Keratinocyte (primary cell): ENCODE measurements around the gene HDAC5. TPM values are rescaled to one million over a fixed set of nuclear protein-coding genes. Genes with fewer than 3 reads are reported as not detected.

Experiments
- DNase-seq: peaks from one replicate; pipeline ENCODE4 v3.0.0-alpha.2; 2011; ENCODE audit warnings: low read depth, missing footprints, low spot score
- FAIRE-seq: peaks from 2 replicates; lab custom pipeline; 2011; peaks lifted over from hg19 to GRCh38; lab: Jason Lieb, UNC
- H2AFZ ChIP-seq: 2 replicates; pipeline ENCODE4 v1.6.0; 2012; ENCODE audit warnings: low read length, control low read depth, inconsistent platforms; ENCODE audit not compliant: control insufficient read depth
- H3K27ac ChIP-seq: 2 replicates; pipeline ENCODE4 v1.5.1; 2011; ENCODE audit warnings: low read length; ENCODE audit not compliant: control insufficient read depth, insufficient read depth
- H3K27me3 ChIP-seq: 3 replicates; pipeline ENCODE4 v1.6.0; 2011; ENCODE audit warnings: low read length; ENCODE audit not compliant: control insufficient read depth, insufficient read depth; ENCODE audit errors: extremely low read depth
- H3K36me3 ChIP-seq, 2 experiments: 2 replicates in 1 of 2; 3 replicates in 1 of 2; pipeline ENCODE4 v1.5.1; 2011; ENCODE audit warnings: low read length in 2 of 2, mild to moderate bottlenecking in 1 of 2; ENCODE audit not compliant: control insufficient read depth in 2 of 2, insufficient read depth in 2 of 2; ENCODE audit errors: extremely low read depth in 1 of 2
- H3K4me1 ChIP-seq: 3 replicates; pipeline ENCODE4 v1.5.1; 2011; ENCODE audit warnings: low read length; ENCODE audit not compliant: control insufficient read depth, insufficient read depth; ENCODE audit errors: extremely low read depth
- H3K4me2 ChIP-seq: 3 replicates; pipeline ENCODE4 v1.6.0; 2011; ENCODE audit warnings: low read depth, low read length; ENCODE audit not compliant: control insufficient read depth, insufficient read depth; ENCODE audit errors: extremely low read depth
- H3K4me3 ChIP-seq, 3 experiments: fragments of 200-600 bp in 1 of 3; sonication (generic) in 1 of 3; 2 replicates in 2 of 3; 3 replicates in 1 of 3; pipeline ENCODE4 v1.5.1; 2011 to 2016; ENCODE audit warnings: low read length in 3 of 3, mild to moderate bottlenecking in 3 of 3, control low read depth in 2 of 3, inconsistent platforms in 1 of 3, low read depth in 1 of 3, mixed read lengths in 1 of 3, mixed run types in 1 of 3, moderate library complexity in 1 of 3; ENCODE audit not compliant: control insufficient read depth in 2 of 3, insufficient read depth in 2 of 3; ENCODE audit errors: extremely low read depth in 1 of 3
- H3K79me2 ChIP-seq: 2 replicates; pipeline ENCODE4 v1.6.0; 2012; ENCODE audit warnings: low read length; ENCODE audit not compliant: control insufficient read depth, insufficient read depth
- H3K9ac ChIP-seq: 3 replicates; pipeline ENCODE4 v1.6.0; 2011; ENCODE audit warnings: low read length; ENCODE audit not compliant: control insufficient read depth, insufficient read depth; ENCODE audit errors: extremely low read depth
- H3K9me1 ChIP-seq: 3 replicates; pipeline ENCODE4 v1.6.0; 2011; ENCODE audit warnings: low read length; ENCODE audit not compliant: control insufficient read depth, insufficient read depth; ENCODE audit errors: extremely low read depth
- H3K9me3 ChIP-seq: 2 replicates; pipeline ENCODE4 v1.5.1; 2012; ENCODE audit warnings: low read depth, low read length; ENCODE audit not compliant: control insufficient read depth
- H4K20me1 ChIP-seq: 3 replicates; pipeline ENCODE4 v1.6.0; 2011; ENCODE audit warnings: low read length; ENCODE audit not compliant: control insufficient read depth, insufficient read depth; ENCODE audit errors: extremely low read depth
- EZH2 ChIP-seq: IDR thresholded peaks from one replicate; pipeline ENCODE4 v1.6.1; 2012; ENCODE audit warnings: inconsistent platforms, mild to moderate bottlenecking, low read length, moderate library complexity
- dilution Hi-C: fragments of 300-500 bp; cut with MboI; formaldehyde crosslinking; loops from one replicate; pipeline ENCODE4 v1.7.0; 2020; ENCODE audit warnings: low sequenced_read_pairs; ENCODE audit not compliant: extremely low pct_ligation_motif_present
- polyA plus RNA-seq, 5 experiments: library from polyadenylated mRNA; depleted of rRNA in 3 of 5; stranded (reverse) in 3 of 5; stranded (forward) in 1 of 5; unstranded in 1 of 5; fragments of >200 nt; gene quantifications; 1 replicate in 1 of 5; 2 replicates in 3 of 5; 3 replicates in 1 of 5; pipeline versions ENCODE4 v1.2.1 to v1.2.3, GENCODE V29; 2011 to 2012; ENCODE audit warnings: missing spikeins in 2 of 5, low read depth in 1 of 5, low replicate concordance in 1 of 5
- TF ChIP-seq, protein P1 (sequence below), 3 experiments: IDR thresholded peaks in 1 of 3; conservative IDR thresholded peaks in 1 of 3; optimal IDR thresholded peaks in 1 of 3; 2 replicates in 2 of 3; 3 replicates in 1 of 3; pipeline versions ENCODE3 to v1.5.1; 2011; ENCODE audit warnings: low read length in 3 of 3, mild to moderate bottlenecking in 3 of 3, moderate library complexity in 2 of 3, control low read depth in 1 of 3, inconsistent platforms in 1 of 3; ENCODE audit not compliant: insufficient read depth in 2 of 3; ENCODE audit errors: extremely low read depth in 1 of 3

HDAC5 gene
- polyA plus RNA-seq, 1 donor (not counting 4 experiments of a cell fraction or from before 2014, with no cell fraction given): 4.5 TPM

- no peaks in the 10 kb centered on the region for H3K9me3 ChIP-seq
- H2AFZ ChIP-seq: no peak overlapping the region
- no peaks in the 10 kb centered on the region for H3K9me1 ChIP-seq
- H3K9ac ChIP-seq: peak overlapping the region; percentile 30
- peaks cover 0 to 2% of the 10 kb centered on the region in 2 experiments for H3K36me3 ChIP-seq
- H3K4me2 ChIP-seq: peak overlapping the region; percentile 88
- H4K20me1 ChIP-seq: no peaks in the 10 kb centered on the region
- H3K27me3 ChIP-seq: no peaks in the 10 kb centered on the region
- H3K27ac ChIP-seq: no peak overlapping the region
- FAIRE-seq: no peak
- peaks cover 18% of the 10 kb centered on the region for H3K4me1 ChIP-seq
- H3K4me3 ChIP-seq: no peak overlapping the region
- TF ChIP-seq, protein P1, sequence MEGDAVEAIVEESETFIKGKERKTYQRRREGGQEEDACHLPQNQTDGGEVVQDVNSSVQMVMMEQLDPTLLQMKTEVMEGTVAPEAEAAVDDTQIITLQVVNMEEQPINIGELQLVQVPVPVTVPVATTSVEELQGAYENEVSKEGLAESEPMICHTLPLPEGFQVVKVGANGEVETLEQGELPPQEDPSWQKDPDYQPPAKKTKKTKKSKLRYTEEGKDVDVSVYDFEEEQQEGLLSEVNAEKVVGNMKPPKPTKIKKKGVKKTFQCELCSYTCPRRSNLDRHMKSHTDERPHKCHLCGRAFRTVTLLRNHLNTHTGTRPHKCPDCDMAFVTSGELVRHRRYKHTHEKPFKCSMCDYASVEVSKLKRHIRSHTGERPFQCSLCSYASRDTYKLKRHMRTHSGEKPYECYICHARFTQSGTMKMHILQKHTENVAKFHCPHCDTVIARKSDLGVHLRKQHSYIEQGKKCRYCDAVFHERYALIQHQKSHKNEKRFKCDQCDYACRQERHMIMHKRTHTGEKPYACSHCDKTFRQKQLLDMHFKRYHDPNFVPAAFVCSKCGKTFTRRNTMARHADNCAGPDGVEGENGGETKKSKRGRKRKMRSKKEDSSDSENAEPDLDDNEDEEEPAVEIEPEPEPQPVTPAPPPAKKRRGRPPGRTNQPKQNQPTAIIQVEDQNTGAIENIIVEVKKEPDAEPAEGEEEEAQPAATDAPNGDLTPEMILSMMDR (optimal IDR thresholded peaks at IDR 0.05 in 1 of 3, IDR thresholded peaks at IDR 0.05 in 1 of 3, conservative IDR thresholded peaks at IDR 0.05 in 1 of 3; ENCODE audit: extremely low read depth in 1 of 3, insufficient read depth in 2 of 3, low read length in 3 of 3): no peak
- no peak for TF ChIP-seq EZH2
- DNase-seq: no peak
- H3K79me2 ChIP-seq: no peaks in the 10 kb centered on the region
- dilution Hi-C loops: no loop called here
Observed at GRCh38 chr17:44095388-44095646, 28.1 kb downstream of the HDAC5 start.

GRCh38 chr17:44094701-44095387 lies 28.6 kb downstream of the HDAC5 start:
- H3K9ac ChIP-seq: peak overlapping the region; percentile 30
- H2AFZ ChIP-seq: no peak overlapping the region
- no peaks in the 10 kb centered on the region for H3K27me3 ChIP-seq
- peaks cover 0 to 2% of the 10 kb centered on the region in 2 experiments for H3K36me3 ChIP-seq
- H4K20me1 ChIP-seq: no peaks in the 10 kb centered on the region
- H3K4me2 ChIP-seq: peak overlapping the region; percentile 88
- no peak overlapping the region for H3K27ac ChIP-seq
- TF ChIP-seq, protein P1 (optimal IDR thresholded peaks at IDR 0.05 in 1 of 3, IDR thresholded peaks at IDR 0.05 in 1 of 3, conservative IDR thresholded peaks at IDR 0.05 in 1 of 3; ENCODE audit: extremely low read depth in 1 of 3, insufficient read depth in 2 of 3, low read length in 3 of 3): no peak
- TF ChIP-seq EZH2: no peak
- DNase-seq (no peak), FAIRE-seq (no peak)
- H3K9me3 ChIP-seq: no peaks in the 10 kb centered on the region
- no peaks in the 10 kb centered on the region for H3K79me2 ChIP-seq
- no peak overlapping the region for H3K4me3 ChIP-seq
- H3K4me1 ChIP-seq: peaks cover 18% of the 10 kb centered on the region
- dilution Hi-C loops: no loop called here
- H3K9me1 ChIP-seq: no peaks in the 10 kb centered on the region
